Kidney tubule cell (primary cell): ENCODE measurements around the gene VSTM5.
"Not testable (repeated sequence)": the region's sequence is repeated elsewhere in the genome, so short reads cannot be mapped to it uniquely, and the experiment has no call there.

Experiments
- DNase-seq: peaks from one replicate; pipeline ENCODE4 v3.0.0-alpha.2; 2018; ENCODE audit warnings: low spot score

The VSTM5 gene, protein sequence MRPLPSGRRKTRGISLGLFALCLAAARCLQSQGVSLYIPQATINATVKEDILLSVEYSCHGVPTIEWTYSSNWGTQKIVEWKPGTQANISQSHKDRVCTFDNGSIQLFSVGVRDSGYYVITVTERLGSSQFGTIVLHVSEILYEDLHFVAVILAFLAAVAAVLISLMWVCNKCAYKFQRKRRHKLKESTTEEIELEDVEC

DNA sequence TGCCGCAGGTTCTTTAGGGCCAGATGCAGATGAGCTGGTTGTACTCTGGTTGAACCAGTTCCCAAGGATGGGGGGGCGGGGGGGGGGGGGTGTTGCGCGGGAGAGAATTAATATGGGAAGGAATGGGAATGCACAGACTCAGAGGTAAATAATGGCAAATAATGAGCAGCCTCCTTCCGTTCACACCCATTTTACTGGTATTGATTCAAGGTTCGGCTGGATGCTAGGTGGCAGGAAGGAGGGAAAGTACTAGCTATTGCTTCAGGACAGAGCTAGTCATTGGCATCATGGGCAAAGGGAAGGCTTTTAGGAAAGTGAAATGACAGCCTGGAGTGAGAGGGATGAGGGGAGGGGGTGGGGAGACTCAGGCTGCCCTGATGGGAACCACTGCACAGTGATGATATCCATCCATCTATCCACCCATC is at the start of gene VSTM5:
VSTM5 (minus strand) TSS at position 25 of the 425 bp plus-strand sequence. CDS start 116 bp downstream, outside the sequence.
- DNase-seq = no peak

DNA sequence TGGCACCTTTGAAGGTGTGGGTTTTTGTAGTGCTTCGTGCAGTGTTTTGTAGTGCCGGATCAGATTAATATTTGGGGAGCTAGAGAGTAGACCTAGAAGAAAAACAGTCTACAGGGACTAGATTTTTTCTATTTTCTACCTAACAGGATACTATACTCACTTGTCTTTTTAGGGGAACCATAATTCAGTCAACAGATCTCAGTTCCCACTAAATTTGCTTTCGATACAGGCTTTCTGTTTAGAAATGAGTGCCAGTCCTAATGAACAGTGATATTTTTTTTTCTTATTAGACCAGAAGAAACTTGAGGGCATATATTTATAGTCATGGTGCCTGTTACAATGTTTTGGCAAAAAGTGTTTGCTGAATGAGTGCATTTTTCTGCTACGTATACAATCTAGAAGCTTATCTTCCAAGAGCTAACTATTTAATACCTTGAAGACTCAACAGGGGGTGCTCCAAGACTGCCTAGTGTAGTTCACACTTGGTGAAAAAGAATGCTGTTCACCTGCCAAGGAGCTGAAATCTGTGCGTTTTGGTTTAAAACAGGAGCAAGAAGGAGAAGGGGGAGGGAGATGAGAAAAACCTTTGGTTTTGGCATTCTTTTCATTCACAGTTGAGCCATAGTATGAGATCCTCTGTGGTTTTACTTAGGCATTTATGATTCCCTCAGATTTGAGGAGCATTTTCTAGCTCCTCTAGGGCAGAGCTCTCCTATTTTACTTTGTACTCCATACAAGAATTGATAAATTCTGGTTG is 44.9 kb upstream of the VSTM5 start:
- peak; percentile 65 for DNase-seq

DNA sequence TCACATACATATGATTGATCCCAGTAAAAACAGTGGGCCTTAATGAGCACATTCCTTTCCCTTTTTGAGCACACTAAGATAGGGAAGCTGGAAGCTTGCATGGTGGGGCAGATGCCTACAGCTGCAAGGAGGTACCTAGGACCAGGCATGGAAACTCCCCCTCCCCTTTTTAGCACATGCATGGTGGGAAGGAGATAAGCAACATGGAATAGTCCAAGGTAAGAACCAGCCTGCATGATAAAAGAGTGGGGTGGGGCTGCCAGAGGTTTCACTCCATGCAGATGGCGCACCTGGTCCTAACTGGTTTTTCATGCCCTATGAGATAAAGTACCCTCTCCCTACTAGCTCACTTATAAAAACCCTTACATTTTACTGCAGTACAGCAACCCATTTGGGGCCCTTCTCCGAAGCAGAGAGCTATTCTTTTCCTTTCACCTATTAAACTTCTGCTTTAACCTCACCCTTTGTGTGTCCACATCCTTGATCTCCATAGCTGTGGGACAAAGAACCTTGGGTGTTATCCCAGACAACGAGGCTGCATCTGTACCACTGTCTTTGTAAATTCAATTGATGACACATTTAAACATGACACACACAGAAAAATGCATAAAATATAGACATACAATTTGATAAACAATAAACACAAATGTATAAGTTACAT is 40.1 kb upstream of the VSTM5 start:
- DNase-seq = no peak

DNA sequence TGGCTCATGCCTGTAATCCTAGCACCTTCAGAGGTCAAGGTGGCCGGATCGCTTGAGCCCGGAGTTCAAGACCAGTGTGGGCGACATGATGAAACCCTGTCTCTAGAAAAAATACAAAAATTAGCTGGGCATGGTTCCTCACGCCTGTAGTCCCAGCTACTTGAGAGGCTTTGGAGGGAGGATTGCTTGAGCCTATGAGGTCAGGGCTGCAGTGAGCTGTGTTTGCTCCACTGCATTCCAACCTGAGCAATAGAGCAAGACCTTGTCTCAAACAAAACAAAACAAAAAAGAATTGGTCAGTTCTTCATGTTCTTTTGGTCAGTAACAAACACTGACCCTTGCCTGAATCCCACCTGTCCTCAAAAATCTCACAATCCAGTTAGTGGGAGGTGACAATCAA is 36.7 kb upstream of the VSTM5 start:
- DNase-seq = peak; percentile 25

DNA sequence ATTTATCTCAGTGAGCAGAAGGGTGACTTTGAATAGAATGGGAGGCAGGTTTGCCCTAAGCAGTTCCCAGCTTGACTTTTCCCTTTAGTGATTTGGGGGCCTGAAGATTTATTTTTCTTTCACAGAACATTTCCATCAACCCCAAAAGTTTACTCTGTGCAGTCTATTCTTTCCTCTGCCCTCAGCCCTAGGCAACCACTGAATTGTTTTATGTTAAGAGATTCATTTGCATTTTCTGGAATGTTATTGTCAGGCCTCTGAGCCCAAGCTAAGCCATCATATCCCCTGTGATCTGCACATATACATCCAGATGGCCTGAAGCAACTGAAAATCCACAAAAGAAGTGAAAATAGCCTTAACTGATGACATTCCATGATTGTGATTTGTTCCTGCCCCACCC is 28.7 kb upstream of the VSTM5 start:
- not testable (repeated sequence) for DNase-seq

DNA sequence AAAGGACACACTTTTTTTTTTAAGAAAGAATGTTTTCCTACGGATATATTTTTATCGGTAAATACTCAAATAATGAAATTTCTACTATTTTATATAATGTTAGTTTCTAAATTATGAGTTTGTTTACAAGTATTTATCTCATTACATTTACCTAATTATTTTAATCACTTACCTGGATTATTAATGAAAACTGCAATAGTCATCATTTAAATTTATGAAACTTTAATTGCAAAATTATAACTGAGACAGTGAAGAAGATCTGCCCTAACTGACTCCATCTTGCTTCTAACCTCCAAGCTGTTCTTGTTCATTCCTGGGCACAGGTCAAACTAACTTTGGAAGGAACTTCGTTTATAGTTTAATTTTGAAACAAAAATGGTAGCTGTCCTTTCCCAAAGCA is 25.2 kb upstream of the VSTM5 start:
- no peak for DNase-seq

DNA sequence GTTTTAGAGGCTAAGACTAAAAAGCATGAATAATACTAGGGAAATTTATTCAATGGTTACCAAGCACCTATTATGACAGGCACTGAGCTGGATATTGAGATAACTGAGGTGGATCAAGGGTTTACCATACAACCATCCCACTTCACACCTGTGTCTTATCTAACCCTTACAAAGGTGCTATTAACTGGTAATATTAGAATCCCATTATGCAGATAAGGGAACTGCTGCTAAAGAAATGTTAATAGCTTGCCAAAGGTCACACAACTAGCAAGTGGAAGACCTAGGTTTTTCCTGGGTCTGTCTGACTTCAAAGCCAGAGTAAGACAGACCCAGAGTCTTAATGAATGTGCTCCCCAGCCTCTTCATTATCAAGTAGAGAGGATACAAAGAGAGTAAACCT is 21.1 kb upstream of the VSTM5 start:
- no peak for DNase-seq

DNA sequence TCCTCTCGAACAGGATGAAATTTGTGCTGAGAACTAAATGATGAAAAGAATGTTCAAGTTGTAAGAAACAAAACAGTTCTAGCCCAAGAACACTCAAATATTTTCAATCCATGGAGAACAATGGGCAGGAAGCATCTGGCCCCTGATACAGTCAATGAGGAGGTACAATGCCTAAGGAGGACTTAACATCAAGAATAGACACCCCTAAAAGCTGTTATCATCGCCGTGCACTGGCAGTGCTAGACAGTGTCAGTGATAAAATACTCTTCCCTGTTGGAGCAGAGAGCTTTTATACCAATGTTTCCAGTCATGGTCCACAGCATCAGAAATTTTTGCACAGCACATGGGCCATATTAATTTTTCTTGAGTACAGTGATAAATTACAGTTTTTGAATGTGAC is 20.2 kb upstream of the VSTM5 start:
- no peak for DNase-seq

DNA sequence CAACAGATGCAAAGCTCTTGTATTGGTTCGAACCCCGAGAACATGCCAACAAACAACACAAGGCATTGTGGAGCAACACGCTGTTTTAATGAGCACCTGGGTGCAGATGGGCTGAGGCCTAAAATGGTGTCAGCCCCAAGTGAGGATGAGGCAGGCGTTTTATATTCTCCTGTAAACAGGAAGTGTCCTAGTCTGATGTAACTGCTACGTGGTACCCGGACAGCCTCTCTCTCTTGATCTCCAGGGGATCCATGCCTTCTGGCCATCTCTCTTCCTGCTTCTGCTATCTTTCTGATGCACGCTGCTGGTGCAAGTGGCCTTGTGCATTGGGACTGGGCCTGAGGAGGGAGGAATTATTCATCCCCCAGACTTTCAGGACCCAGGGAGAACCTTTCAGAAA is 19.4 kb upstream of the VSTM5 start:
- no peak for DNase-seq

DNA sequence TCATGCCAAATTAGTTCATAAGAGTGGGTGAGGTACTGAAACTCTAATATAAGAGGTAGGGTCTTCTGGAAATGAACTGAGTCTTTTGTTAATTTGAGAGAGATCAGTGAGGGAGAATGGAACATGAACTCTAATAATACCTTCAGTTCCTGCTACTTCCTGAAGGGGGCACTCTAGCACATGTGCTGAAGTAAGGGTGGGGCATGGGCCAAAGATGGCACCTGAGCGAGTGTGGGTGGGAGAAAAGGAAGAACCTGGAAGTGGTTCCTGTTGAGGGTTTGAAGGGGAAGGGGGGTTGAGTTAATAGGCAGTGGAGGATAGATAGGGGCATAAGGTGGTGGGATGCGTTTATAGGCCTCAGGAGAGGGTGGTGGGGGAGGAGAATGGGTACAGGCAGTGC is 18.0 kb upstream of the VSTM5 start:
- DNase-seq = not testable (repeated sequence)

DNA sequence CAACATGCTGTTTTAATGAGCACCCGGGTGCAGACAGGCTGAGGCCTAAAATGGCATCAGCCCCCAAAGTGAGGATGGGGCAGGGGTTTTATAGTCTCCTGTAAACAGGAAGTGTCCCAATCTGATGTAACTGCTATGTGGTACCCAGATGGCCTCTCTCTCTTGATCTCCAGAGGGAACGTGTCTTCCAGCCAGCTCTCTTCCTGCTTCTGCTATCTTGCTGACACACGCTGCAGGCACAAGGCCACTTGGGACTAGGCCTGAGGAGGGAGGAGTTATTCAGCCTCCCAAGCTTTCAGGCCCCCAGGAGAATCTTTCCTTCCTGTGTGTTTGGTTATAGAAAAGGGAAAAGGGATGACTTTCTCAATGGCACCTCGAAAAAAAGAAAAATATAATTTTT is 11.4 kb upstream of the VSTM5 start:
- no peak for DNase-seq

DNA sequence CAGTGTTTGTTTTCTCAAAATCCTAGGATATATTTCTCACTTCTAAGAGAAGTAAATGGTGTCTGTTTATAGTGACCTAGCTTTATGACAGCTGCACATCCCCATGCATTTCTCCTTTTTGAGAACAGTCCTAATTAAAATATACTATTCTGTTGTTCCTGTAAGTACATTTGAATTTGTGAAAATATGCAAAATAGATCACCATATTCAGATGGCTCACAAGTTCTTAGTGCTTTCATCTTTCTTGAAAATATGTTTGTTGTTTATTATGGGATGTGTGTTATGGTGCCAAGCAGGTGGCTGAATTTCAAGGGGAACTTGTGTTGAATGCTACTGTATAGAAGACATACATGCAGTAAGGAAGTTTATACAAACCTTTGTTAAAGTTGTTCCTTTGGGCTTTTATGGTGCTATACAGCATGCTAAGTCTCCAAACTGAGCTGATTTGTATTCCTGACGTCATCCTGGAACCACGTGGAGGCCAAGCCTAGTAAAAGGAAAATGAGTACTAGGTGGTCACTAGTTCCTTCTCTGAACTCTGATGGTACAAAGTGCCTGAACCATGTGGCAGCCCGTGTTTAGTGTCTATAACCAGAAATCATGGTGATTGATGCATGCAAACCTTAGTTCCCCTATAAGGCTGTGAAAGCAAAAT is 7.8 kb upstream of the VSTM5 start:
- DNase-seq = no peak

DNA sequence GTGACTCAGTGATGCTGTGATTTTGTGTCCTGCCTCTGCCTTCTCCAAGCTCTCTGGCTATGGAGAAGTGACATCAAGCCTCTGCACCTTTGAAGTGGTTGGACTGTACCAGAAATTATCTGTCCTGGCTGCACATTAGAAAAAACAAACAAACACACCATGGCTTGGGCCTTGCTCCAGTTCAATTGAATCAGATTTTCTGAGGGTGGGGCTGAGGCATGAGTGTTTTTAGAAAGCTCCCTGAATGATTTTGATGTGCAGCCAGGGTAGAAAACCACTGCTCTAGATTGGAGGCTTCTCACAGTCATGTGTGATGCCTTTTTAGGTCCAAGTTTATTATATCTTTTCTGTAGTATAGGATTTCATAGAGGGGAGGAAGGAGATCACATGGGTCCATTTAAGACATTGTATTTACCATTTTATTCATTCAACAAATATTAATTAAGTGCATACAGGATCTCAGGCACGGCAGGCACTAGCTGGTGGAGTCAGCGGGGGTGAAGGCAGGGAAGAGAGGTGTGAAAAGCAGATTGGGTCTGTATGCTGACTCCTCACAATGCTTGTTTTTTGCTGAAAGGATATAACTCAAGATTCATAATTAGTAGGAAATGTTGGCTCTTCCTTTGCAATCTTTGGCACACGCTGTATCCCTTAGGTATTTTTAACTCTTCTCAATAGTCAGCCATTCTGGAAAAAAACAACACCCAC is 7.1 kb upstream of the VSTM5 start:
- no peak for DNase-seq

DNA sequence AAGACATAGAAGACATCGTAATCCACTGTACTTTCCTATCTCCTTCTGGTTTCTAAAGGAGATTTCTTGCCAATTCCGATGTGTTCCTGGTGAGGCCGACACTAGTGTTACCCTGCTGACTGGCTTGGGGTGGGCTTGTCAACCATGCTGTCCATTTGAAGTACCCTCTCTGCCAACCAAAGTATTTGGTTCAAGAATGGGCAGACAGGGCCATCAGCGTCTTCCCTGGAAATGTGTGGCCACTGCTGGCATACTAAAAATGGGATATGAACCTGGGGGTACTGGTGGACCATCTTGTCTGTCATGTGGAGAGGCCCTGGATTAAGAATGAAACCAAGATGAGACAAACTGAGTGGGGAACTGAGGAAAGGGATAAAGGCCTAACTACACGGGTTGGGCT is 1.8 kb upstream of the VSTM5 start:
- DNase-seq = no peak

DNA sequence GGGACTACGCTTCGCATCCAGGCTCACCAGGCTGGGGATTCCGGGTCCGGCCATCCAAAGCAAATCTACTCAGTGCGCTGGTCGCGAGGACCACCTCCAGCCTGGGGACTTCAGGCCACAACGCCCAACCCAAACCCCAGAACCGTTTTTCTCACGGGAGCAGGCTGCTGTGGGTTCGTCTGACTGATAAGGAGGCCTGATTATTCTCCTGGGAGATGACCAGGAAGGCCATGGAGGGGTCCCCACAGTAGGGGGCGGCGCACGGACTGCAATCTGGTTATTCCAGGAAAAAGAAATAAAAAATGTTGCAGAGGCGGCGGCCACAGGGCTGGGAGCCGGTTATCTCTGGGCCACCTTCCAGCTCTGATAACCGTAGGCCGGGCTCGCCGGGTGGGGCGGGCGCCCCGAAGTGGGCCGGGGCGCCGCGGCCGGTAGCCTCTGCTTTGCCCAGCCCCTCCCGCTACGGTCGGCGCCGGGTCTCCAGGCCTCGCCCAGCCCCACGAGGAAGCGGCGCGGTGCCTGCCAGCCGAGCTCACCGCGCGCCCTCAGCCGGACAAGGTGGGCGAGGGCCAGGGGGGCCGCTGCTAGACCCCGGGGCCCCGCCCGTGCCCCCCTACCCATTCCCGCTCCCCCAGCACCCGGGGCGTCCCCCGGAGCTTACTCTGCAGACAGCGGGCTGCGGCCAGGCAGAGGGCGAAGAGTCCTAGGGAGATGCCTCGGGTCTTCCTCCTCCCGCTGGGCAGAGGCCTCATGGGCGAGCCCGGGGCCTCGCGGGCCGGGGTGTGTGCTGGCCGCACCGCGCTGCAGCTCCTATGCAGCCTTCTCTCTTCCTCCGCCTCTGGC is 446 bp downstream of the VSTM5 start:
- peak; percentile 54 for DNase-seq

DNA sequence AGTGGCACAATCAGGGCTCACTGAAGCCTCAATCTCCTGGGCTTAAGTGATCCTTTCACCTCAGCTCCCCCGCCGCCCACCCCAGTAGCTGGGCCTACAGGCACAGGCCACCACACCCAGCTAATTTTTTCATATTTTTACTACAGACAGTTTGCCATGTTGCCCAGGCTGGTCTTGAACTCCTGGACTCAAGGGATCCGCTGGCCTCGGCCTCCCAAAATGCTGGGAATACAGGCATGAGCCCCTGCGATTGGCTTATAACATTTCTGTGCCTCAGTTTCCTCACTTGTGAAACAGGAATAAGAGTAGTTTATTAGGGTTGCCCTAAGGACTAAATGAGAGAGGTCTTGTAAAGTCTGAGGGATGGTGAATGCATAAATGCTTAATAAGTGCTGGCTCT is 1.2 kb downstream of the VSTM5 start:
- no peak for DNase-seq

DNA sequence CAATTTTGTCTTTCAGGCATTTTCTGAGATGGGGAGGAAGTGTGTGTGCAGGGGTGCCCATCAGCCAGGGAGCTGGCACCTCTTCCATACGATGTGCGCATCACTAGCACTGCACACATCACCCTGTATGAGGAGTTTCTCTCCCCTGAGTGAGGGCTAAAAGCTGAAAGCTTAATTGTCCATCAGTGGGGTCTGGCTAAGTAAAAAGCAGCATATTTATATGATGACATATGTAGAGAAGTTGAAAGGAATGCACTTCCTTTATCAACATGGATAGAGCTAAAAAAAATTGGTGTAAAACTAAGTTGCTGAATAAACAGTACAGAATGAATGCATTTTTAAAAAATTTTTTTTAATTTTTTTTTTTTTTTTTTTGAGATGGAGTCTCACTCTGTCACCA is 4.0 kb downstream of the VSTM5 start:
- peak; percentile 42 for DNase-seq

DNA sequence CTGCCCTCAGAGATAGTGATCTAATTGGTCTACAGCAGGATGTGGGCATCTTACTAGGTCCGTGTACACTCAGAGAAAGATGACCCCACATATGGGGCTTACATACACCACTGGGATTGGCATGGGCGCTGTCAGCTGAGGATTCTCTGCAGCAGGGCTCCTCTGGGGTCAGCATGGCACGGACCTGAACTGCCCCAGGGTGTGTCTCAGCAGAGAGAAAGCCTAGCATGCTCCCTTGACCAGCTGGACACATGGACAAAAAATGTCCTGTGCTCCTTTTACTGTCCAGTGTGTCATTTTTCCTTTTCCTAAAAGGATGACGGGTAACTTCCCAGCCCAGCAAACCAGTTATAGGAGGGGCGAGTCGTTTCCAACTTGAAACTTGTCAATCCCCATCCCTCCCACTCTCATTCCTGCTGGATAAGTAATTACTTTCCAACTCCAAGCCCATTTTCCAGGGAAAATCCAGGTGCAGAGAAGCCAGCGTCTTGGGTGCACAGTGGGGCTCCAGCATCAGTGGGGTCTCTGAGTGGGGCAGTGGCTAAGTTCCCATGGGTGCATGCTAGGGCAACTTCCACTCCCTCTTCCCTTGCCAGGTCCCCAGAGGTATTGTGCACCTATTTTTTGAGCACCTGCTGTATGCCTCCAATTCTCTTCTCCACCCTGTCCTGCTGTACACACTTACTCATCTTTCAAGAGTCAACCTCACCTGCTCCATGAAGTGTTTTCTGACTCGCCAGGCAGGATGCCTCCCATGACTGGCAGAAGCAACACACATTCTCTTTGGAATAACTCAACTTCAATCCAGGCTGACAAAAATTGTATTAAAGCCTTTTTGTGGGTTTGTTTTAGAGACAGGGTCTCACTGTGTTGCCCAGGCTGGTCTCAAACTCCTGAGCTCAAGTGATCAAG is 5.0 kb downstream of the VSTM5 start:
- DNase-seq = peak; percentile 76

DNA sequence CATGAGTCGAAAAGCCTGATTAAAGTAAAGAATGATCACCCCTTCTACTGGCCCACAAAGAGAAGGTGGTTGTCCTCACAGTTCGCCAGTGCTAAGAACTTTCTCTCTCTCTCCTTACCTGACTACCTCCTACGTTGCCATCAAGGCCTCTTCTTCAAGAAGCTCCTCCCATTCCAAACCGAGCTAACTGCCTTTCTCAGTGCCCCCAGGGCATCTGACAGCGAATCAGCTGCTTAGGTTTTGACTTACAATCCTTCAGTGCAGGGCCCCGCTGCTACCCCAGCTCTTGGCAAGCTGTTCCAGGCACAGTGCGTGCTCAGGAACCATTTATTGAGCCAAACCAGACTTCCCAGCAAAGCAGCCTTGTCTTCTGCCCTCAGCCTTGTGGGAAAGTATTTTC is 5.8 kb downstream of the VSTM5 start:
- no peak for DNase-seq

DNA sequence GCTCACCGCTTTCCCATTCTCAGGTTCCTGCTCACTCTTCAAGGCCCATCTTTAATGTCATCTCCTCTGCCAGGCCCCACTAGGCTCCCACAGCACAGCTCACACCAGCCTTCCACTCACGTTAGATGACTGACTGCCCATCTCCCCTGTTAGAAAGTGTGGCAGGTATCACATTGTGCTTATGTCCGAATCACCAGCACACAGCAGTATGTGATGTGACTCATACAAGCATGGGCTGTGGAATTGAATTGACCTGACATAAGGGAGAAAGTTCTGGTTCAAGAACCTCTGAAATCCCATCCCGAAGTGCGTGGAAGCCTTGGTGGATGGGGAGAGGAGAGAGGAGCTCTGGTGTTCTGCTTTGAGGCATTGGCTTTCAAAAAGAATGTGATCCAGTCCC is 6.5 kb downstream of the VSTM5 start:
- DNase-seq = peak; percentile 60
